Ishikawa (cell line): ENCODE data around the gene RPL12.

Experiments
- EP300 ChIP-seq: IDR thresholded peaks from 2 replicates; pipeline ENCODE4 v1.6.1; 2012; ENCODE audit warnings: borderline replicate concordance
- RAD21 ChIP-seq: IDR thresholded peaks from 2 replicates; pipeline ENCODE4 v1.6.1; 2012; ENCODE audit warnings: low read depth
- USF1 ChIP-seq: IDR thresholded peaks from 2 replicates; pipeline ENCODE4 v1.6.1; 2012
- TF ChIP-seq, protein P1 (sequence below): IDR thresholded peaks from 2 replicates; pipeline ENCODE4 v1.6.1; 2012; ENCODE audit warnings: low read depth, mild to moderate bottlenecking

DNA sequence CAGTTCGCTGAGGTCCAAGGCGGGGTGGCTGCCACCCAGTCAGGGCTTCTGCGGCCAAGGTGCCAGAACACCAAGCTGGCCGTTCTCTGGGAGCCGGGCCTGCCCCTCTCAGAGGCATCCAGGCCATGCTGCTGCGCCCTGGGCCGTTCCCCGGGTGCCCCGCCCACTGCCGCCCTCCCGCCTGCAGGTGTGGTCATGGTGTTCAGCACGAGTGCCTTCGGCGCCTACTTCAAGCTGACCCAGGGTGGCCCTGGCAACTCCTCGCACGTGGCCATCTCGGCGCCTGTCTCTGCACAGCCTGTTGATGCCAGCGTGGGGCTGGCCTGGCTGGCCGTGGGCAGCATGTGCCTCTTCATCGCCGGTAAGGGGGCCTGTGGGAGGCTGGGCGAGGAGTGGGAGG lies 46.6 kb downstream of the RPL12 start:
- TF ChIP-seq EP300 = no peak
- TF ChIP-seq, protein P1, sequence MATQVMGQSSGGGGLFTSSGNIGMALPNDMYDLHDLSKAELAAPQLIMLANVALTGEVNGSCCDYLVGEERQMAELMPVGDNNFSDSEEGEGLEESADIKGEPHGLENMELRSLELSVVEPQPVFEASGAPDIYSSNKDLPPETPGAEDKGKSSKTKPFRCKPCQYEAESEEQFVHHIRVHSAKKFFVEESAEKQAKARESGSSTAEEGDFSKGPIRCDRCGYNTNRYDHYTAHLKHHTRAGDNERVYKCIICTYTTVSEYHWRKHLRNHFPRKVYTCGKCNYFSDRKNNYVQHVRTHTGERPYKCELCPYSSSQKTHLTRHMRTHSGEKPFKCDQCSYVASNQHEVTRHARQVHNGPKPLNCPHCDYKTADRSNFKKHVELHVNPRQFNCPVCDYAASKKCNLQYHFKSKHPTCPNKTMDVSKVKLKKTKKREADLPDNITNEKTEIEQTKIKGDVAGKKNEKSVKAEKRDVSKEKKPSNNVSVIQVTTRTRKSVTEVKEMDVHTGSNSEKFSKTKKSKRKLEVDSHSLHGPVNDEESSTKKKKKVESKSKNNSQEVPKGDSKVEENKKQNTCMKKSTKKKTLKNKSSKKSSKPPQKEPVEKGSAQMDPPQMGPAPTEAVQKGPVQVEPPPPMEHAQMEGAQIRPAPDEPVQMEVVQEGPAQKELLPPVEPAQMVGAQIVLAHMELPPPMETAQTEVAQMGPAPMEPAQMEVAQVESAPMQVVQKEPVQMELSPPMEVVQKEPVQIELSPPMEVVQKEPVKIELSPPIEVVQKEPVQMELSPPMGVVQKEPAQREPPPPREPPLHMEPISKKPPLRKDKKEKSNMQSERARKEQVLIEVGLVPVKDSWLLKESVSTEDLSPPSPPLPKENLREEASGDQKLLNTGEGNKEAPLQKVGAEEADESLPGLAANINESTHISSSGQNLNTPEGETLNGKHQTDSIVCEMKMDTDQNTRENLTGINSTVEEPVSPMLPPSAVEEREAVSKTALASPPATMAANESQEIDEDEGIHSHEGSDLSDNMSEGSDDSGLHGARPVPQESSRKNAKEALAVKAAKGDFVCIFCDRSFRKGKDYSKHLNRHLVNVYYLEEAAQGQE = no peak
- TF ChIP-seq RAD21 = no peak
- TF ChIP-seq USF1 = no peak
